Measurements from ENCODE around the gene PTPRR. TPM values are rescaled to one million over a fixed set of nuclear protein-coding genes. Genes with fewer than 3 reads are reported as not detected.

Gene PTPRR
- total and polyA plus RNA-seq, 2 of the 13 experiments (the other 11 are each of a cell fraction or from before 2014, with no cell fraction given) = not detected

- TF ChIP-seq, protein P1, sequence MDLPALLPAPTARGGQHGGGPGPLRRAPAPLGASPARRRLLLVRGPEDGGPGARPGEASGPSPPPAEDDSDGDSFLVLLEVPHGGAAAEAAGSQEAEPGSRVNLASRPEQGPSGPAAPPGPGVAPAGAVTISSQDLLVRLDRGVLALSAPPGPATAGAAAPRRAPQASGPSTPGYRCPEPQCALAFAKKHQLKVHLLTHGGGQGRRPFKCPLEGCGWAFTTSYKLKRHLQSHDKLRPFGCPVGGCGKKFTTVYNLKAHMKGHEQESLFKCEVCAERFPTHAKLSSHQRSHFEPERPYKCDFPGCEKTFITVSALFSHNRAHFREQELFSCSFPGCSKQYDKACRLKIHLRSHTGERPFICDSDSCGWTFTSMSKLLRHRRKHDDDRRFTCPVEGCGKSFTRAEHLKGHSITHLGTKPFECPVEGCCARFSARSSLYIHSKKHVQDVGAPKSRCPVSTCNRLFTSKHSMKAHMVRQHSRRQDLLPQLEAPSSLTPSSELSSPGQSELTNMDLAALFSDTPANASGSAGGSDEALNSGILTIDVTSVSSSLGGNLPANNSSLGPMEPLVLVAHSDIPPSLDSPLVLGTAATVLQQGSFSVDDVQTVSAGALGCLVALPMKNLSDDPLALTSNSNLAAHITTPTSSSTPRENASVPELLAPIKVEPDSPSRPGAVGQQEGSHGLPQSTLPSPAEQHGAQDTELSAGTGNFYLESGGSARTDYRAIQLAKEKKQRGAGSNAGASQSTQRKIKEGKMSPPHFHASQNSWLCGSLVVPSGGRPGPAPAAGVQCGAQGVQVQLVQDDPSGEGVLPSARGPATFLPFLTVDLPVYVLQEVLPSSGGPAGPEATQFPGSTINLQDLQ (CRISPR knock-in tag; IDR thresholded peaks at IDR 0.05) = no peak
Measured at GRCh38 chr12:70692681-70693288, 227.8 kb downstream of the PTPRR start (continued).

DNA sequence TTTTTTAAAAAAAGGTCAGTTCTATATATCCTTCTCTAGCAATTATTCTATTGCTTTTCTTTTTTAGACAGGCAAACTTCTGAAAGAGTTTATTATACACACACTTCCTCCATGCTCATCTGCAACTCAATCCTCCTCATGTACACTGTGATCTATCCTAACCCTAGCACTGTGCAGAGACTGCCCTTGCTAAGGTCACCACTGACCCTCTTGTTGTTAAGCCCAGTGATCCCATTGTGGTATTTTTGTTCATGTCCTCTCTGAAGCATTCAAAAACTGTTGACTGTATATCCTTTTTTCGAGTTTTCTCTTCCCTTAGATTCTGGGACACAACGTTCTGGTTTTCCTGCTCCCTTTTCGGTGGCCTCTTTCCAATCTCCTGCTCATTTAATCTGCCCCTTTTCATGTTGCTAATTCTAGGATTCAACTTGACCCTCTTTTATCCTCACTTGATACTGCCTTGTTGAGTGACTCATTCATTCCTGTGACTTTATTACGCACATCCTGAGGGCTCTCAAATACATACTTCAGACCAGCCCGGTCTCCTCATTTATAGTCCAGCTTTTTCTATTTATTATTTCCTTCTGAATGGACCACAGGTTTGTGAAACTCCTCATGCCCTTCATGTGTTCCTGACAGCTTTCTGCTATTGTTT lies 229.4 kb downstream of the PTPRR start:
- no peak overlapping the region for H3K4me2 ChIP-seq (ENCODE audit: low read depth, low read length)
- no peaks in the 10 kb centered on the region for H3K79me2 ChIP-seq (ENCODE audit: insufficient read depth, low read length)
- H3K27ac ChIP-seq (ENCODE audit: extremely low read length, insufficient read depth, low read length) = no peak overlapping the region
- intact Hi-C loops (cut with micrococcal nuclease; ENCODE audit: unreplicated experiment) (no loop called here), in situ Hi-C loops (cut with HindIII; ENCODE audit: extremely low pct_ligation_motif_present, low pct_unique_long_range_greater_than_20kb) (no loop called here)
- FAIRE-seq (no peak), DNase-seq (ENCODE audit: low spot score) (no peak), ATAC-seq (no peak)
- H3K4me3 ChIP-seq (replicated peaks in 1 of 3; ENCODE audit: insufficient read depth in 1 of 3, low read depth in 2 of 3, low read length in 3 of 3) = no peak overlapping the region
- CTCF ChIA-PET (ENCODE audit: low intra/inter-chr PET ratio, low total read pairs) = no interaction called here
- no peak for TF ChIP-seq SRF (IDR thresholded peaks at IDR 0.05; ENCODE audit: low read depth, low read length)
- no peaks in the 10 kb centered on the region for H3K36me3 ChIP-seq (replicated peaks in 1 of 2; ENCODE audit: control insufficient read depth in 1 of 2, insufficient read depth in 2 of 2, low read length in 2 of 2)
- BruUV-seq (replicated peaks) = no TSS peak
- no peaks in the 10 kb centered on the region for H4K20me1 ChIP-seq (ENCODE audit: insufficient read depth, low read length)
- H3K27me3 ChIP-seq (ENCODE audit: control insufficient read depth in 1 of 2, insufficient read depth in 2 of 2, low read length in 2 of 2) = no peaks in the 10 kb centered on the region; a peak in 1 of 5 replicates
- no peak overlapping the region for H2AFZ ChIP-seq (ENCODE audit: low read length)
- POLR2A ChIA-PET = no interaction called here
- 20% methylated on average over 5 of the region's 5 CpGs for WGBS (ENCODE audit: low lambda C conversion rate)
- no peak overlapping the region for H3K9ac ChIP-seq (ENCODE audit: insufficient read depth, low read depth, low read length)
- no peaks in the 10 kb centered on the region for H3K9me3 ChIP-seq (ENCODE audit: low read length)
- no peaks in the 10 kb centered on the region for H3K4me1 ChIP-seq (ENCODE audit: insufficient read depth, low read length)

GRCh38 chr12:70686907-70687306 lies 233.6 kb downstream of the PTPRR start:
- FAIRE-seq (no peak), ATAC-seq (no peak), DNase-seq (ENCODE audit: low spot score) (no peak)
- WGBS (ENCODE audit: low lambda C conversion rate) = 0% methylated on average over 1 of the region's 1 CpG
- BruUV-seq (replicated peaks) = no TSS peak
- no peaks in the 10 kb centered on the region for H3K9me3 ChIP-seq (ENCODE audit: low read length)
- no peak overlapping the region for H3K9ac ChIP-seq (ENCODE audit: insufficient read depth, low read depth, low read length)
- no peaks in the 10 kb centered on the region for H3K36me3 ChIP-seq (replicated peaks in 1 of 2; ENCODE audit: control insufficient read depth in 1 of 2, insufficient read depth in 2 of 2, low read length in 2 of 2)
- H3K4me1 ChIP-seq (ENCODE audit: insufficient read depth, low read length) = no peaks in the 10 kb centered on the region
- no peak overlapping the region for H3K4me3 ChIP-seq (replicated peaks in 1 of 3; ENCODE audit: insufficient read depth in 1 of 3, low read depth in 2 of 3, low read length in 3 of 3)
- H3K27me3 ChIP-seq (ENCODE audit: control insufficient read depth in 1 of 2, insufficient read depth in 2 of 2, low read length in 2 of 2) = no peaks in the 10 kb centered on the region
- H3K79me2 ChIP-seq (ENCODE audit: insufficient read depth, low read length) = no peaks in the 10 kb centered on the region
- in situ Hi-C loops (cut with HindIII; ENCODE audit: extremely low pct_ligation_motif_present, low pct_unique_long_range_greater_than_20kb) (no loop called here), intact Hi-C loops (cut with micrococcal nuclease; ENCODE audit: unreplicated experiment) (no loop called here)
- H2AFZ ChIP-seq (ENCODE audit: low read length) = no peak overlapping the region
- H4K20me1 ChIP-seq (ENCODE audit: insufficient read depth, low read length) = no peaks in the 10 kb centered on the region
- no peak overlapping the region for H3K27ac ChIP-seq (ENCODE audit: extremely low read length, insufficient read depth, low read length)
- ChIA-PET CTCF (ENCODE audit: low intra/inter-chr PET ratio, low total read pairs) (no interaction called here), POLR2A (no interaction called here)
- no peak overlapping the region for H3K4me2 ChIP-seq (ENCODE audit: low read depth, low read length)
- TF ChIP-seq ZFP91 (CRISPR knock-in tag; IDR thresholded peaks at IDR 0.05; ENCODE audit: borderline replicate concordance) (no peak), ZNF776 (CRISPR knock-in tag; IDR thresholded peaks at IDR 0.05) (no peak), CCDC6 (CRISPR knock-in tag; IDR thresholded peaks at IDR 0.05) (no peak), MED13 (CRISPR knock-in tag; IDR thresholded peaks at IDR 0.05) (no peak), NFE2L2 (IDR thresholded peaks at IDR 0.05; ENCODE audit: low read length) (no peak), CREB1 (IDR thresholded peaks at IDR 0.05) (no peak), CREB1 (CRISPR knock-in tag; IDR thresholded peaks at IDR 0.05) (no peak), ATF4 (CRISPR knock-in tag; IDR thresholded peaks at IDR 0.05) (no peak), NFYC (CRISPR knock-in tag; IDR thresholded peaks at IDR 0.05) (no peak), SIX1 (CRISPR knock-in tag; IDR thresholded peaks at IDR 0.05; ENCODE audit: borderline replicate concordance) (no peak)

All from HepG2 (cell line).